Lower leg skin (tissue), 4 donors: ENCODE results near the gene RFX2. TPM values are rescaled to one million over a fixed set of nuclear protein-coding genes. Genes with fewer than 3 reads are reported as not detected.
"Not testable (repeated sequence)": the region's sequence is repeated elsewhere in the genome, so short reads cannot be mapped to it uniquely, and the experiment has no call there.

Source experiments
- DNase-seq, 2 donors: peaks; one replicate each; pipeline ENCODE4 v3.0.0-alpha.2; 2019; ENCODE audit warnings: low spot score in 2 of 2
- H3K4me3 ChIP-seq: fragments of 200-600 bp; sonication (generic); 2 replicates; pipeline ENCODE4 v1.5.1; 2017; ENCODE audit warnings: mild to moderate bottlenecking, low read depth; ENCODE audit not compliant: poor library complexity, severe bottlenecking
- CTCF ChIP-seq, 3 donors: fragments of 450-650 bp; IDR thresholded peaks; one replicate each; pipeline ENCODE4 v1.5.1; 2016; ENCODE audit warnings: antibody characterized with exemption in 3 of 3, mild to moderate bottlenecking in 3 of 3, moderate library complexity in 2 of 3
- POLR2A ChIP-seq, 2 donors: fragments of 450-650 bp; IDR thresholded peaks; one replicate each; pipeline ENCODE4 v1.6.1; 2016 to 2017; ENCODE audit warnings: antibody characterized with exemption in 2 of 2, mild to moderate bottlenecking in 1 of 2, moderate library complexity in 1 of 2
- WGBS, 2 donors: methylation state at CpG; one replicate each; pipeline ENCODE4 v1.1.5; 2018; 5-methylcytosine and 5-hydroxymethylcytosine counted together
- intact Hi-C: fragments of 100-400 bp; cut with DNase I; formaldehyde crosslinking; loops from one replicate; pipeline ENCODE4 v1.15.0; 2023; ENCODE audit warnings: low total_unique reads
- total RNA-seq, 4 donors: library from RNA; depleted of rRNA; stranded (reverse); fragments of >200 nt; gene quantifications; one replicate each; pipeline ENCODE4 v1.1.0, GENCODE V29; 2016

RFX2 gene
- total RNA-seq, 4 donors from 2014 or later, result 19.6 to 28.7 (median 25.8) TPM

- TF ChIP-seq POLR2A (IDR thresholded peaks at IDR 0.05) (no peak), CTCF (IDR thresholded peaks at IDR 0.05) (no peak)
- peak in 1 of 2 donors; percentile 72 for DNase-seq
- intact Hi-C loops, result no loop called here
Measured at GRCh38 chr19:6032827-6033226, 77.5 kb downstream of the RFX2 start.

GRCh38 chr19:6032381-6032780 is 77.9 kb downstream of the RFX2 start:
- no peak overlapping the region for H3K4me3 ChIP-seq
- 89 to 93% methylated on average over 4 of the region's 4 CpGs for WGBS, 2 donors
- intact Hi-C loops, result no loop called here
- peak in 1 of 2 donors; percentile 56 for DNase-seq
- TF ChIP-seq CTCF (IDR thresholded peaks at IDR 0.05), result no peak
- no peak for TF ChIP-seq POLR2A (IDR thresholded peaks at IDR 0.05)

More at GRCh38 chr19:6032827-6033226, 77.5 kb downstream of the RFX2 start:
- WGBS, 2 donors, result 96 to 97% methylated on average over 9 of the region's 9 CpGs
- no peak overlapping the region for H3K4me3 ChIP-seq

GRCh38 chr19:6030214-6030507 is 80.1 kb downstream of the RFX2 start:
- intact Hi-C loops, result no loop called here
- 80 to 82% methylated on average over 3 of the region's 3 CpGs for WGBS, 2 donors
- DNase-seq, result no peak
- no peak overlapping the region for H3K4me3 ChIP-seq
- TF ChIP-seq POLR2A (IDR thresholded peaks at IDR 0.05) (no peak), CTCF (IDR thresholded peaks at IDR 0.05) (no peak)

- H3K4me3 ChIP-seq, result no peak overlapping the region
- WGBS, 2 donors, result 95 to 96% methylated on average over 30 of the region's 30 CpGs
- intact Hi-C loops, result loop anchor here (10.0 kb wide), 1 partner anchor 222 kb away; the partner anchor contains the start of gene NRTN
- TF ChIP-seq POLR2A (IDR thresholded peaks at IDR 0.05) (no peak), CTCF (IDR thresholded peaks at IDR 0.05) (no peak)
- peak in 1 of 2 donors; percentile 48 for DNase-seq
Measured at GRCh38 chr19:6026390-6027227, 83.7 kb downstream of the RFX2 start.

GRCh38 chr19:6024756-6025155 is 85.5 kb downstream of the RFX2 start:
- not testable (repeated sequence) for DNase-seq, H3K4me3 ChIP-seq
- intact Hi-C loops, result loop anchor here (10.0 kb wide), 1 partner anchor 220 kb away; the partner anchor contains the start of gene NRTN
- WGBS, 2 donors, result 96 to 97% methylated on average over 27 of the region's 27 CpGs

- no peak for DNase-seq
- 83 to 89% methylated on average over 12 of the region's 12 CpGs for WGBS, 2 donors
- TF ChIP-seq POLR2A (IDR thresholded peaks at IDR 0.05), result no peak
- TF ChIP-seq CTCF (IDR thresholded peaks at IDR 0.05), result no peak
- intact Hi-C loops, result loop anchor here (10.0 kb wide), 1 partner anchor 219 kb away; the partner anchor contains the start of gene NRTN
- no peak overlapping the region for H3K4me3 ChIP-seq
Measured at GRCh38 chr19:6023936-6024335, 86.4 kb downstream of the RFX2 start.
